GM10266 (cell line): ENCODE data around the gene FXYD5.

Experiments used
- DNase-seq: peaks from one replicate; pipeline ENCODE4 v3.0.0; 2012; ENCODE audit errors: extremely low spot score
- CTCF ChIP-seq: IDR thresholded peaks from 2 replicates; pipeline ENCODE4 v1.5.1; 2012; ENCODE audit warnings: mild to moderate bottlenecking, low read depth; ENCODE audit not compliant: control insufficient read depth, insufficient read depth; ENCODE audit errors: missing control alignments

FXYD5 gene

GRCh38 chr19:35199481-35199880, 44.9 kb downstream of the FXYD5 start:
- no peak for TF ChIP-seq CTCF
- no peak for DNase-seq

- no peak for TF ChIP-seq CTCF
- DNase-seq: no peak
These were observed 48.5 kb downstream of the FXYD5 start for GRCh38 chr19:35202722-35203688.

GRCh38 chr19:35204799-35205732, 50.5 kb downstream of the FXYD5 start:
- peak; percentile 70 for DNase-seq

GRCh38 chr19:35205733-35206323, 51.3 kb downstream of the FXYD5 start:
- TF ChIP-seq CTCF: no peak
- DNase-seq: no peak

More at GRCh38 chr19:35204799-35205732, 50.5 kb downstream of the FXYD5 start:
- no peak for TF ChIP-seq CTCF

GRCh38 chr19:35206379-35206778, 51.8 kb downstream of the FXYD5 start:
- no peak for DNase-seq
- TF ChIP-seq CTCF: no peak

GRCh38 chr19:35206855-35207254, 52.3 kb downstream of the FXYD5 start:
- TF ChIP-seq CTCF: no peak
- no peak for DNase-seq
